HEK293 (cell line): ENCODE results near the gene GGPS1.

ENCODE experiments used
- IKZF3 ChIP-seq: fragments of 450-650 bp; IDR thresholded peaks from 2 replicates; pipeline ENCODE4 v1.5.0; 2018; ENCODE audit warnings: missing biosample characterization, mild to moderate bottlenecking, missing genetic modification characterization, moderate library complexity
- KLF10 ChIP-seq: fragments of 450-650 bp; IDR thresholded peaks from 2 replicates; pipeline ENCODE4 v1.5.1; 2018; ENCODE audit warnings: missing biosample characterization, mild to moderate bottlenecking, missing genetic modification characterization
- SCRT1 ChIP-seq: fragments of 450-650 bp; formaldehyde crosslinking; IDR thresholded peaks from 2 replicates; pipeline ENCODE4 v1.5.1; 2016; ENCODE audit warnings: missing biosample characterization, missing genetic modification characterization, borderline replicate concordance
- SP3 ChIP-seq: fragments of 450-650 bp; formaldehyde crosslinking; IDR thresholded peaks from 2 replicates; pipeline ENCODE4 v1.5.1; 2016; ENCODE audit warnings: missing biosample characterization, missing genetic modification characterization
- SP7 ChIP-seq: fragments of 450-650 bp; formaldehyde crosslinking; IDR thresholded peaks from 2 replicates; pipeline ENCODE4 v1.5.1; 2016; ENCODE audit warnings: missing biosample characterization, missing genetic modification characterization
- TRIM28 ChIP-seq: IDR thresholded peaks from 2 replicates; pipeline ENCODE4 v1.6.1; 2011; ENCODE audit warnings: low read length, control low read depth, borderline replicate concordance
- ZBTB17 ChIP-seq: fragments of 450-650 bp; formaldehyde crosslinking; IDR thresholded peaks from 2 replicates; pipeline ENCODE4 v1.5.1; 2016; ENCODE audit warnings: missing biosample characterization, missing genetic modification characterization
- ZFHX2 ChIP-seq: fragments of 450-650 bp; formaldehyde crosslinking; conservative IDR thresholded peaks from 2 replicates; pipeline ENCODE4 v1.5.1; 2016; ENCODE audit warnings: missing biosample characterization, missing genetic modification characterization
- ZNF423 ChIP-seq: fragments of 450-650 bp; formaldehyde crosslinking; IDR thresholded peaks from 2 replicates; pipeline ENCODE4 v1.5.1; 2016; ENCODE audit warnings: missing biosample characterization, missing genetic modification characterization
- ZNF433 ChIP-seq: fragments of 450-650 bp; formaldehyde crosslinking; IDR thresholded peaks from 2 replicates; pipeline ENCODE4 v1.5.1; 2016; ENCODE audit warnings: missing biosample characterization, missing genetic modification characterization, low read depth
- ZNF560 ChIP-seq: fragments of 450-650 bp; formaldehyde crosslinking; IDR thresholded peaks from 2 replicates; pipeline ENCODE4 v1.5.1; 2017; ENCODE audit warnings: missing biosample characterization, missing genetic modification characterization, borderline replicate concordance
- ZNF629 ChIP-seq: fragments of 450-650 bp; formaldehyde crosslinking; IDR thresholded peaks from 2 replicates; pipeline ENCODE4 v1.5.1; 2017; ENCODE audit warnings: missing biosample characterization, missing genetic modification characterization
- ZNF664 ChIP-seq: fragments of 450-650 bp; formaldehyde crosslinking; IDR thresholded peaks from 2 replicates; pipeline ENCODE4 v1.5.1; 2016; ENCODE audit warnings: missing biosample characterization, missing genetic modification characterization
- ZNF707 ChIP-seq: fragments of 450-650 bp; formaldehyde crosslinking; IDR thresholded peaks from 2 replicates; pipeline ENCODE4 v1.5.1; 2016; ENCODE audit warnings: missing biosample characterization, missing genetic modification characterization
- ZNF830 ChIP-seq: fragments of 450-650 bp; IDR thresholded peaks from 2 replicates; pipeline ENCODE4 v1.5.0; 2018; ENCODE audit warnings: missing biosample characterization, missing genetic modification characterization, low read depth, mild to moderate bottlenecking, moderate library complexity
- TF ChIP-seq, protein P1 (sequence below): fragments of 450-650 bp; formaldehyde crosslinking; IDR thresholded peaks from 2 replicates; pipeline ENCODE4 v1.5.1; 2016; ENCODE audit warnings: missing biosample characterization, missing genetic modification characterization
- TF ChIP-seq, protein P2 (sequence below): fragments of 450-650 bp; formaldehyde crosslinking; IDR thresholded peaks from 2 replicates; pipeline ENCODE4 v1.5.1; 2017; ENCODE audit warnings: missing biosample characterization, missing genetic modification characterization
- TF ChIP-seq, protein P3 (sequence below): fragments of 450-650 bp; formaldehyde crosslinking; IDR thresholded peaks from 2 replicates; pipeline ENCODE4 v1.5.1; 2017; ENCODE audit warnings: missing biosample characterization, missing genetic modification characterization
- TF ChIP-seq, protein P4 (sequence below): fragments of 450-650 bp; formaldehyde crosslinking; IDR thresholded peaks from 2 replicates; pipeline ENCODE4 v1.5.1; 2016; ENCODE audit warnings: missing biosample characterization, missing genetic modification characterization
- TF ChIP-seq, protein P5 (sequence below): fragments of 450-650 bp; formaldehyde crosslinking; IDR thresholded peaks from 2 replicates; pipeline ENCODE4 v1.5.1; 2016; ENCODE audit warnings: missing biosample characterization, missing genetic modification characterization, borderline replicate concordance
- TF ChIP-seq, protein P6 (sequence below): fragments of 450-650 bp; formaldehyde crosslinking; IDR thresholded peaks from 2 replicates; pipeline ENCODE4 v1.5.1; 2016; ENCODE audit warnings: missing biosample characterization, missing genetic modification characterization, low read depth

The GGPS1 gene

DNA sequence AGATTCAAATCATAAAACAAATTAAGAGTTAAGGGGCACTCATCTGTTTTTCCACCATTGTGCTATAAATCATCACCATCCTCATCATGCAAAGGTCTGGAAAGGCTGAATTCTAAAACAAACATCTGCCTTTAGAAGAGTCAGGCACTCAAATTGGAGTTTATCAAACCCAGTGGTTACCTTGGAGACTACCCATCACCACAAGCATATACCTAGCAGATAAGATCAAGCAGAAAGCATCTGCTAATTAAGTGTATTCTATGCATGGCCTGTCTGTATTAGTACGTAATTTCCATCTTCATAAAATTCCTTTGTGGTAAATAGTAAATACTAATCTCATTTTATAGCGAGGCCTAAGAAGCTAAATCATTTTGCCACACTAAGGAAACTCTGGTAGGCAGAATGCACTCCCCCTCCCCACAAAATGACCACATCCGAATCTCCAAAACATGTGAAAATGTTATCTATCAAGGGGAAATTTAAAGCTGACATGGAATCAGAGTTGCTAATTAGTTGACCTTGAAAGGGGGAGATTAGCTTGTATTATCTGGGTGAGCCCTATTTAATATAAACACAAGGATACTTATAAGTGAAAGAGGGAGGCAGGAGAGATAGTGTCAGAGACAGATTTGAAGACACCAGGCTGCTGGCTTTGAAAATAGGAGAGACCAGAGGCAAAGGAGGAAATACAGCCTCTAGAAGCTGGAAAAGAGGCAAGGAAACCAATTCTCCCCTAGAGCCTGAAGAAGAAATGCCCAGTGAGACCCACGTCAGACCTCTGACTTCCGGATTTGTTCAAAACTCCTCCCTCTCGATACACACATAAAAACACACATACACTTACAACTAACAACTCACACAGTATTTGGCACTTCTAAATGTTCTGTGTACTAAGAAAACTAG, 23.6 kb upstream of the GGPS1 start (continued):
- TF ChIP-seq, protein P1, sequence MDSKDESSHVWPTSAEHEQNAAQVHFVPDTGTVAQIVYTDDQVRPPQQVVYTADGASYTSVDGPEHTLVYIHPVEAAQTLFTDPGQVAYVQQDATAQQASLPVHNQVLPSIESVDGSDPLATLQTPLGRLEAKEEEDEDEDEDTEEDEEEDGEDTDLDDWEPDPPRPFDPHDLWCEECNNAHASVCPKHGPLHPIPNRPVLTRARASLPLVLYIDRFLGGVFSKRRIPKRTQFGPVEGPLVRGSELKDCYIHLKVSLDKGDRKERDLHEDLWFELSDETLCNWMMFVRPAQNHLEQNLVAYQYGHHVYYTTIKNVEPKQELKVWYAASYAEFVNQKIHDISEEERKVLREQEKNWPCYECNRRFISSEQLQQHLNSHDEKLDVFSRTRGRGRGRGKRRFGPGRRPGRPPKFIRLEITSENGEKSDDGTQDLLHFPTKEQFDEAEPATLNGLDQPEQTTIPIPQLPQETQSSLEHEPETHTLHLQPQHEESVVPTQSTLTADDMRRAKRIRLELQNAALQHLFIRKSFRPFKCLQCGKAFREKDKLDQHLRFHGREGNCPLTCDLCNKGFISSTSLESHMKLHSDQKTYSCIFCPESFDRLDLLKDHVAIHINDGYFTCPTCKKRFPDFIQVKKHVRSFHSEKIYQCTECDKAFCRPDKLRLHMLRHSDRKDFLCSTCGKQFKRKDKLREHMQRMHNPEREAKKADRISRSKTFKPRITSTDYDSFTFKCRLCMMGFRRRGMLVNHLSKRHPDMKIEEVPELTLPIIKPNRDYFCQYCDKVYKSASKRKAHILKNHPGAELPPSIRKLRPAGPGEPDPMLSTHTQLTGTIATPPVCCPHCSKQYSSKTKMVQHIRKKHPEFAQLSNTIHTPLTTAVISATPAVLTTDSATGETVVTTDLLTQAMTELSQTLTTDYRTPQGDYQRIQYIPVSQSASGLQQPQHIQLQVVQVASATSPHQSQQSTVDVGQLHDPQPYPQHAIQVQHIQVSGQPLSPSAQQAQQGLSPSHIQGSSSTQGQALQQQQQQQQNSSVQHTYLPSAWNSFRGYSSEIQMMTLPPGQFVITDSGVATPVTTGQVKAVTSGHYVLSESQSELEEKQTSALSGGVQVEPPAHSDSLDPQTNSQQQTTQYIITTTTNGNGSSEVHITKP (tag by site-specific recombination): peak; percentile 91
- TF ChIP-seq ZNF830 (tag by site-specific recombination) (no peak), SP3 (tag by site-specific recombination) (no peak), ZNF707 (tag by site-specific recombination) (no peak), ZNF560 (tag by site-specific recombination) (no peak), ZBTB17 (tag by site-specific recombination) (peak; percentile 55; the same call in 1 of the 2 replicates), ZFHX2 (tag by site-specific recombination) (no peak), SCRT1 (tag by site-specific recombination) (no peak), ZNF433 (tag by site-specific recombination) (no peak), ZNF629 (tag by site-specific recombination) (0 out of 2 replicates have a peak, but pooled peaks have one; percentile 32), TRIM28 (0 out of 2 replicates have a peak, but pooled peaks have one; percentile 13), IKZF3 (peak; percentile 25; the same call in 1 of the 2 replicates), ZNF664 (tag by site-specific recombination) (no peak), KLF10 (tag by site-specific recombination) (no peak), ZNF423 (tag by site-specific recombination) (no peak), SP7 (tag by site-specific recombination) (peak; percentile 71)
- TF ChIP-seq, protein P2, sequence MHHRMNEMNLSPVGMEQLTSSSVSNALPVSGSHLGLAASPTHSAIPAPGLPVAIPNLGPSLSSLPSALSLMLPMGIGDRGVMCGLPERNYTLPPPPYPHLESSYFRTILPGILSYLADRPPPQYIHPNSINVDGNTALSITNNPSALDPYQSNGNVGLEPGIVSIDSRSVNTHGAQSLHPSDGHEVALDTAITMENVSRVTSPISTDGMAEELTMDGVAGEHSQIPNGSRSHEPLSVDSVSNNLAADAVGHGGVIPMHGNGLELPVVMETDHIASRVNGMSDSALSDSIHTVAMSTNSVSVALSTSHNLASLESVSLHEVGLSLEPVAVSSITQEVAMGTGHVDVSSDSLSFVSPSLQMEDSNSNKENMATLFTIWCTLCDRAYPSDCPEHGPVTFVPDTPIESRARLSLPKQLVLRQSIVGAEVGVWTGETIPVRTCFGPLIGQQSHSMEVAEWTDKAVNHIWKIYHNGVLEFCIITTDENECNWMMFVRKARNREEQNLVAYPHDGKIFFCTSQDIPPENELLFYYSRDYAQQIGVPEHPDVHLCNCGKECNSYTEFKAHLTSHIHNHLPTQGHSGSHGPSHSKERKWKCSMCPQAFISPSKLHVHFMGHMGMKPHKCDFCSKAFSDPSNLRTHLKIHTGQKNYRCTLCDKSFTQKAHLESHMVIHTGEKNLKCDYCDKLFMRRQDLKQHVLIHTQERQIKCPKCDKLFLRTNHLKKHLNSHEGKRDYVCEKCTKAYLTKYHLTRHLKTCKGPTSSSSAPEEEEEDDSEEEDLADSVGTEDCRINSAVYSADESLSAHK (tag by site-specific recombination): no peak
- TF ChIP-seq, protein P3, sequence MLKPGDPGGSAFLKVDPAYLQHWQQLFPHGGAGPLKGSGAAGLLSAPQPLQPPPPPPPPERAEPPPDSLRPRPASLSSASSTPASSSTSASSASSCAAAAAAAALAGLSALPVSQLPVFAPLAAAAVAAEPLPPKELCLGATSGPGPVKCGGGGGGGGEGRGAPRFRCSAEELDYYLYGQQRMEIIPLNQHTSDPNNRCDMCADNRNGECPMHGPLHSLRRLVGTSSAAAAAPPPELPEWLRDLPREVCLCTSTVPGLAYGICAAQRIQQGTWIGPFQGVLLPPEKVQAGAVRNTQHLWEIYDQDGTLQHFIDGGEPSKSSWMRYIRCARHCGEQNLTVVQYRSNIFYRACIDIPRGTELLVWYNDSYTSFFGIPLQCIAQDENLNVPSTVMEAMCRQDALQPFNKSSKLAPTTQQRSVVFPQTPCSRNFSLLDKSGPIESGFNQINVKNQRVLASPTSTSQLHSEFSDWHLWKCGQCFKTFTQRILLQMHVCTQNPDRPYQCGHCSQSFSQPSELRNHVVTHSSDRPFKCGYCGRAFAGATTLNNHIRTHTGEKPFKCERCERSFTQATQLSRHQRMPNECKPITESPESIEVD (tag by site-specific recombination): peak; percentile 85
- TF ChIP-seq, protein P4, sequence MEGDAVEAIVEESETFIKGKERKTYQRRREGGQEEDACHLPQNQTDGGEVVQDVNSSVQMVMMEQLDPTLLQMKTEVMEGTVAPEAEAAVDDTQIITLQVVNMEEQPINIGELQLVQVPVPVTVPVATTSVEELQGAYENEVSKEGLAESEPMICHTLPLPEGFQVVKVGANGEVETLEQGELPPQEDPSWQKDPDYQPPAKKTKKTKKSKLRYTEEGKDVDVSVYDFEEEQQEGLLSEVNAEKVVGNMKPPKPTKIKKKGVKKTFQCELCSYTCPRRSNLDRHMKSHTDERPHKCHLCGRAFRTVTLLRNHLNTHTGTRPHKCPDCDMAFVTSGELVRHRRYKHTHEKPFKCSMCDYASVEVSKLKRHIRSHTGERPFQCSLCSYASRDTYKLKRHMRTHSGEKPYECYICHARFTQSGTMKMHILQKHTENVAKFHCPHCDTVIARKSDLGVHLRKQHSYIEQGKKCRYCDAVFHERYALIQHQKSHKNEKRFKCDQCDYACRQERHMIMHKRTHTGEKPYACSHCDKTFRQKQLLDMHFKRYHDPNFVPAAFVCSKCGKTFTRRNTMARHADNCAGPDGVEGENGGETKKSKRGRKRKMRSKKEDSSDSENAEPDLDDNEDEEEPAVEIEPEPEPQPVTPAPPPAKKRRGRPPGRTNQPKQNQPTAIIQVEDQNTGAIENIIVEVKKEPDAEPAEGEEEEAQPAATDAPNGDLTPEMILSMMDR: no peak
- TF ChIP-seq, protein P5, sequence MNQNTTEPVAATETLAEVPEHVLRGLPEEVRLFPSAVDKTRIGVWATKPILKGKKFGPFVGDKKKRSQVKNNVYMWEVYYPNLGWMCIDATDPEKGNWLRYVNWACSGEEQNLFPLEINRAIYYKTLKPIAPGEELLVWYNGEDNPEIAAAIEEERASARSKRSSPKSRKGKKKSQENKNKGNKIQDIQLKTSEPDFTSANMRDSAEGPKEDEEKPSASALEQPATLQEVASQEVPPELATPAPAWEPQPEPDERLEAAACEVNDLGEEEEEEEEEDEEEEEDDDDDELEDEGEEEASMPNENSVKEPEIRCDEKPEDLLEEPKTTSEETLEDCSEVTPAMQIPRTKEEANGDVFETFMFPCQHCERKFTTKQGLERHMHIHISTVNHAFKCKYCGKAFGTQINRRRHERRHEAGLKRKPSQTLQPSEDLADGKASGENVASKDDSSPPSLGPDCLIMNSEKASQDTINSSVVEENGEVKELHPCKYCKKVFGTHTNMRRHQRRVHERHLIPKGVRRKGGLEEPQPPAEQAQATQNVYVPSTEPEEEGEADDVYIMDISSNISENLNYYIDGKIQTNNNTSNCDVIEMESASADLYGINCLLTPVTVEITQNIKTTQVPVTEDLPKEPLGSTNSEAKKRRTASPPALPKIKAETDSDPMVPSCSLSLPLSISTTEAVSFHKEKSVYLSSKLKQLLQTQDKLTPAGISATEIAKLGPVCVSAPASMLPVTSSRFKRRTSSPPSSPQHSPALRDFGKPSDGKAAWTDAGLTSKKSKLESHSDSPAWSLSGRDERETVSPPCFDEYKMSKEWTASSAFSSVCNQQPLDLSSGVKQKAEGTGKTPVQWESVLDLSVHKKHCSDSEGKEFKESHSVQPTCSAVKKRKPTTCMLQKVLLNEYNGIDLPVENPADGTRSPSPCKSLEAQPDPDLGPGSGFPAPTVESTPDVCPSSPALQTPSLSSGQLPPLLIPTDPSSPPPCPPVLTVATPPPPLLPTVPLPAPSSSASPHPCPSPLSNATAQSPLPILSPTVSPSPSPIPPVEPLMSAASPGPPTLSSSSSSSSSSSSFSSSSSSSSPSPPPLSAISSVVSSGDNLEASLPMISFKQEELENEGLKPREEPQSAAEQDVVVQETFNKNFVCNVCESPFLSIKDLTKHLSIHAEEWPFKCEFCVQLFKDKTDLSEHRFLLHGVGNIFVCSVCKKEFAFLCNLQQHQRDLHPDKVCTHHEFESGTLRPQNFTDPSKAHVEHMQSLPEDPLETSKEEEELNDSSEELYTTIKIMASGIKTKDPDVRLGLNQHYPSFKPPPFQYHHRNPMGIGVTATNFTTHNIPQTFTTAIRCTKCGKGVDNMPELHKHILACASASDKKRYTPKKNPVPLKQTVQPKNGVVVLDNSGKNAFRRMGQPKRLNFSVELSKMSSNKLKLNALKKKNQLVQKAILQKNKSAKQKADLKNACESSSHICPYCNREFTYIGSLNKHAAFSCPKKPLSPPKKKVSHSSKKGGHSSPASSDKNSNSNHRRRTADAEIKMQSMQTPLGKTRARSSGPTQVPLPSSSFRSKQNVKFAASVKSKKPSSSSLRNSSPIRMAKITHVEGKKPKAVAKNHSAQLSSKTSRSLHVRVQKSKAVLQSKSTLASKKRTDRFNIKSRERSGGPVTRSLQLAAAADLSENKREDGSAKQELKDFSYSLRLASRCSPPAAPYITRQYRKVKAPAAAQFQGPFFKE (tag by site-specific recombination): no peak
- TF ChIP-seq, protein P6, sequence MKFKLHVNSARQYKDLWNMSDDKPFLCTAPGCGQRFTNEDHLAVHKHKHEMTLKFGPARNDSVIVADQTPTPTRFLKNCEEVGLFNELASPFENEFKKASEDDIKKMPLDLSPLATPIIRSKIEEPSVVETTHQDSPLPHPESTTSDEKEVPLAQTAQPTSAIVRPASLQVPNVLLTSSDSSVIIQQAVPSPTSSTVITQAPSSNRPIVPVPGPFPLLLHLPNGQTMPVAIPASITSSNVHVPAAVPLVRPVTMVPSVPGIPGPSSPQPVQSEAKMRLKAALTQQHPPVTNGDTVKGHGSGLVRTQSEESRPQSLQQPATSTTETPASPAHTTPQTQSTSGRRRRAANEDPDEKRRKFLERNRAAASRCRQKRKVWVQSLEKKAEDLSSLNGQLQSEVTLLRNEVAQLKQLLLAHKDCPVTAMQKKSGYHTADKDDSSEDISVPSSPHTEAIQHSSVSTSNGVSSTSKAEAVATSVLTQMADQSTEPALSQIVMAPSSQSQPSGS (tag by site-specific recombination): no peak
